ELF-1 (cell line): ENCODE data around the gene RPS6KB2.
"Not testable (repeated sequence)": the region's sequence is repeated elsewhere in the genome, so short reads cannot be mapped to it uniquely, and the experiment has no call there.

Experiments
- DNase-seq: peaks from one replicate; pipeline ENCODE4 v3.0.0-alpha.2; 2016; ENCODE audit warnings: low read depth, low spot score

Gene RPS6KB2

DNA sequence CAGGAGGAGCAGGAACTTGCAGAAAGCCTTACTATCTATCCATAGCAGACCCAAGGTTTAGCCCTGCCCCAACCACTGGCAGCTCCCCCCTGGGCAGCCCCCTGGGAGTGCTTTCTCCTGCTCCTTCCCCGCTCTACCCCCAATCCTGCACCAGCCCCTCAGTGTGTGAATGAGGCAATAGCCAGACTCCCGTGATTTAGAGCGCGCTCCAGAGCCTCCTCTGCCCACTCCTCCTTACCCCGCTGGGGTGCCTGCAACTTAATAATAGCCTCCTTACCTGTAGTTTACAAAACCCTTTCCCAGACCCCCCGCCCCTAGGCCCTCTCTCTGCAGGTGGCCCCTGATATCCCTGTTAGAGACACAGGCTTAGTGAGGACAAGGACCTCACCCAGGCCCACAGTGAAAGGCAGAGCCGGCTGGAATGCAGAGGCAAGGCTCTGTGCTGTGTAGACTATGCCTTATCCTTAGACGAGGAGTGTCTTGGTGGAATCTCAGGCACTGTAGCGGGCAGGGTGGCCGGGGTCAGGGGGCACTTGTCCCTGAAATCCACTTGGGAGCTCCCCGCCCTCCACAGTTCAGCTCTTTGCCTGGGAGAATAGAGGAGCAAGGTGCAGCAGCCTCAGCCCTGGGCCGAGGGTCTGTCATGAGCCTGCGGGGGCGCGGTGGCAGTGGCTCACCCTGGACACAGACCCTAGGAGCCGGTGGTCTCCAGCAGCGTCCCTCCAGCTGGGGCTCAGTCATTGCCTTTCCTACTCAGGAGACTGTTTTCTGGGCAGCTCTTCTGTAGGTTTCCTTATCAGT, 17.1 kb upstream of the RPS6KB2 start:
- no peak for DNase-seq

DNA sequence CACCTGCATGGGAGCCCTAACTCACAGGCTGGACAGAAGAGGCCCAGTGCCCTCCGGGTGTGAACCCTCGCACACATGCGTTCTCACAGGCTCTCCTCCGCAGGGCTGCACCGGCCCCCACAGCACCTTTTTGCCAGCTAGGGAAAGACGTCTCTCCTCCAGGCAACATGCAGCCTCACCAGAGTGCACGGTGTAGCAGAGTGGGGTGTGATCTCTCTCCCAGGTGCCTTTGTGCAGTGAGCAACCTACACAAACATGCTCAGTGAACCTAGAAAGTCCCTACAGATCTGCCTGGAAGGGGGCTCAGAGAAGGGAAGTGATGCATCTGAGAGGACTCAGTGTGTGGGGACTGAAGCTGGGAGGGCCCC, 16.5 kb upstream of the RPS6KB2 start:
- DNase-seq = no peak

DNA sequence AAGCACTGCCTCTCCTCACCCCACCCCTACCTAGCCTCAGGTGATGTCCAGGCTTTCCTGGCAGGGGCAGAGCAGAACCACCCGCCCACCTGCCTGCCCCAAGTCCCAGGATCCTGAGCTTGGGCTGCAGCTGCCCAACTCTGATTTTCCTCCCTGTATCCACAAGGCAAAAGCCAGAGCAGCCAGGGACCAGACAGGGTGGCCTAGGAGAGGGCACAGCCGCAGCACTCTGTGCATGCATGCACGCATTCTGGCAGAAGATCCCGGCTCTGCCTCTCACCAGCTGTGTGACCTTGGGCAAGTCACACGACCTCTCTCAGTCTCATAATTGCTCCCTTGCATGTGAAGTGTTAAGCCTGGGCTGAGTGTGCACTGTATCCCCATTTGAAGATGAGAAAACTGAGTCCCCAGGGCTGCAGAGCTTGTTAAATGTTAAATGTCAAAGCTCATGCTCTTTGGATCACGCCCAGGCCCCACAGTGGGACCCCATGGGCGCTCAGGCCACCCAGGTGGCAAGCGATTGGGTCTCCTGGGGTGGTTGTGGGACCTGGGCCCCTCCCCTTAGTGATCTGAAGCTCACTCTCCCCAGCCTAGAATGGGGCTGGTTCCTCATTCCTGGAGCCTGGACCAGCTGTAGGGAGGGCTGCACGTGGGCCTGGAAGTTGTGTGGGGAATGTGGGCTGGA, 15.7 kb upstream of the RPS6KB2 start:
- DNase-seq = no peak

DNA sequence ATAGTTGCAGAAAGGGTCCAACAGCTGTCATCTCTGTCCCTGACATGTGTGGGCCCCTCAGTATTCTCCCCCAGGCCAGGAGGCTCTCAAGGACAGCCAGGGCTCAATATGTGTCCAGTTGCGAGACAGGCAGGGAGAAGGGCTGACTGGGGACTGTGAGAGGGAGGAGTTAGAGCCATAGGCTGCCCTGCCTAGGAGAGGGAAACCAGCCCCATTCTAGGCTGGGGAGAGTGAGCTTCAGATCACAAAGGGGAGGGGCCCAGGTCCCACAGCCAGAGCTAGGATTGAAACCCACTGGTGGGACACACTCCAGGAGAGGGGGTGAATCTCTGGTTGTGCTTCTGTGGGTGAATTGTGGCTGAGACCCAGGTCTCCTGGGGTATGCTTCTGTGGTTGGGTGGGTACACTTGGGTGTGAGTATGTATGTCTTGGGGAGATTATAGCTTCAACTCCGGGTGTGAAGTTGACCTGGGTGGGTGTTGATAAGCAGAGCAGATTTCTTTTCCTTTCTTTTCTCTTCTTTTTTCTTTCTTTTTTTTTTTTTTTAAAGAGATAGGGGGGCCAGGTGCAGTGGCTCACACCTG, 14.9 kb upstream of the RPS6KB2 start:
- DNase-seq = no peak

DNA sequence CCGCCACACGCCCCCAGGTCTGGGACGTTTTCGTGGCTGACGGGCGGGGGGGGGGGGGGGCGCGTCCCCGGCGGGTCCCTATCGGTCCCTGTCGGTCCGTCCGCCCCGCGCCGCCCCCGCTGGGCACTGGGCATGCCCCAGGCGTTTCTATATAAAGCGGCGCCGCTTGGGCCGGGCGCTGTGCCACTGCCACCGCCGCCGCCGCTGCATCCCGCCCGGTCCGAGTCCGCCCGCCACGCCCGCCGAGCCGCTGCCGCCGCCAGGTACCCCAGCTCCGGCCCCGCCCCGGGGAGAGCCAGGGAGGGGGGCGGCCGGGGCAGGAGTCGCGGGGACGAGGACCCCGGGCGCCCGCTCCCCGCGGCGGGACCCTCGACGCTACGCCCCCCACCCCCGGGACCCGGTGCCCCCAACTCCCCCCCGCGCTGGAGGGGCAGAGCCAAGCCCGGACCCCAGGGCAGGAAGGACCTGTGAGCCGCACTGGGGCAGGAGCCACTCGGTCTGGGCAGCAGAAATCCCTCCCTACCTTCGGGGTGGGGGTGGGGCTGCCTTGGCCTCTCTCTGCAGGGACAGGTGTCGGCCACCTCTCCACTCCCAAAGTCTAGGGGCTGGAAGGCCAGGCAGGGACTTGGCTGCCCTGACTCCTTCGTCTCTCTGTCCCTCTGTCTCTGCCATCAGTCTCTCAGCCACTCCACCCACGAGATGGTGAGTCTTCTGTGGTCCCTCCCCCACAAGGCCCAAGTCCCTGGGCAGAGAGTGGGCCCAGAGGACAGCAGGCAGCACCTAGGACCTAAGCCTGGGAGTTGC, 12.6 kb upstream of the RPS6KB2 start, which contains the start of gene CARNS1:
TSS of gene CARNS1 (plus strand) at position 178 of the 804 bp plus-strand sequence. CDS start at position 700, 522 bp downstream.
- no peak for DNase-seq

DNA sequence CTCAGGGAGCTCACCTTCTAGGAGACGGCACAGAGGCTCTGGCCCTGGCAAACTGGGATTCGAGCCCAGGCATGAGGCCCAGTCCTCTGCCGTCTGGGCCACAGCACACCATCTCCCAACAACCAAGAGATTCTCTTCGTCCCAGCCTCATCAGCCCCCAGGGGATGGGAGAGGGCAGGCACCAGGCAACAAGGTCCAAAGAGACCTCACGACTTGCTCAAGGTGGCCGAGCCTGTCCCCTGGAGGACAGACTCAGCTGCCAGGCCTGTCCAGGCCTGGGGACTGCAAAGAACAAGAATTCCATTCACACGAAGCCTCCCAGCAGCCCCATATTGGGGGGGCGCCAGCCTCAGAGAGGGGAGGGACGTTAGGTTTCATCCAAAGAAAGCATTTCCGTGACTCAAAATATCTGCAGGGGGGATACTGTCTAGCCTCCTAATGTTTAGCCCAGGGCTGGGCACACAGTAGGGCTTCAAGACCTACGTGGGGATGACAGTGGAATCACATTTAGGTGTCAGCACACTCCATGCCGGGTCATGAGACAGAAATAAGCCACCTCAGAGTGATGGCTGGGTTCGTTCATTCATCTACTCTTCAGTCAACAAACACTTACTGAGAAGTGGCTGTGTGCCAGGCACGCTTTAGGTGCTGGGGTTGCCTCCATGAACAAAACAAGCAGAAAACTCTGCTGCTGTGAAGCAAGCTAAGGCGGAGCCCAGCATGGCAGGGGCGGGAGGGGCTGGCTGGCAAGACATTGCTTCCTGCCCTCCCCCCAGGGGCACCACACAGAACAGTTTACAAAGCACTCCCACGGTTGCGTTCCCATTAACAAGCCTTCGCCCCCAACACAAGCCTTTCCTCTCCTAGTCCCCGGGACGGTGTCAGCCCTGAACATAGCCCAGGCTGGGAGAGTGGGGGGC, 11.6 kb upstream of the RPS6KB2 start:
- no peak for DNase-seq

DNA sequence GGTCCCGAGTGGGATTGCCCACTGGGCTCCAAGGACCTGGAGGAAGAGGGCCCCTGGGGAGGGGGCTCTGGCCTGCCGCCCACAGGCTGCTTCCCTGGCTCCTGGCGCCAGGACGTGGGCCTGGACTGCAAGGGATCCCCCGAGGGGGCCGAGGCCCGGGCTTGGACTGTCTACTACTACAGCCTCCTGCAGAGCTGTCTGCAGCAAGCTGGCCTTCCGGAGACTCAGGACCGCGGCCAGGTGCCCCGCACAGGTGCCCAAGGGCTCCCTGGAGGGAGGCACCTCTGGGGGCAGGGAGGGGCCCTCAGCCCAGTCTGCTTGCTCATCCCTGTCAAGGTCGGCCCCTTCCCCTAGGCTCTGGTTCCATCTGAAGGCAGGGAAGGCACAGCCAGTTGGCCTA, 10.9 kb upstream of the RPS6KB2 start:
- no peak for DNase-seq

DNA sequence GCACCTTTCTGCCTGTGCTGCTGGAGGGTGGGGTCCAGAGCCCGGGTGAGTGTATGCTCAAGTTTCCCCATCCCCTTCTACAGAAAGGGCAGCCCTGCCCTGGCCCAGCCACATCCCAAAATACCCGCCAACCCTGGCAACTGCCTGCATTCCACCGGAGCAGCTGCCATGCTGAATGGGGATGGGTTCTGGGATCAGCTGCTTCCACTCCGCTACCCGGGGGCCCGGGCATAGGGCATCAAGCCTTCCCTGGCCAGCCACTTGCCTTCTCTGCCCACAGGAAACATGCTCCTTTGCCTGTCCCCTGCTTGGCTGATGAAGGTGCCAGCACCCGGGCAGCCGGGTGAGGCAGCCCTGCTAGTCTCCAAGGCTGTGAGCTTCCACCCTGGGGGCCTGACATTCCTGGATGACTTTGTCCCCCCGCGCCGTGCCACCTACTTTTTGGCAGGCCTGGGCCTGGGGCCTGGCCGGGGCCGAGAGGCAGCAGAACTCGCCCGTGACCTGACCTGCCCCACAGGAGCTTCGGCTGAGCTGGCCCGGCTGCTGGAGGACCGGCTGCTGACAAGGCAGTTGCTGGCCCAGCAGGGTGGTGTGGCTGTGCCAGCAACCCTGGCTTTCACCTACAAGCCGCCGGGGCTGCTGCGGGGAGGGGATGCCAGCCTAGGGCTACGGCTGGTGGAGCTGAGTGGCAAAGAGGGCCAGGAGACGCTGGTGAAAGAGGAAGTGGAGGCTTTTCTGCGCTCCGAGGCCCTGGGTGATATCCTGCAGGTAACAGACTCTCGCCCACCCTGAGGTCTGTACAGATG, 9.6 kb upstream of the RPS6KB2 start:
- DNase-seq = no peak

DNA sequence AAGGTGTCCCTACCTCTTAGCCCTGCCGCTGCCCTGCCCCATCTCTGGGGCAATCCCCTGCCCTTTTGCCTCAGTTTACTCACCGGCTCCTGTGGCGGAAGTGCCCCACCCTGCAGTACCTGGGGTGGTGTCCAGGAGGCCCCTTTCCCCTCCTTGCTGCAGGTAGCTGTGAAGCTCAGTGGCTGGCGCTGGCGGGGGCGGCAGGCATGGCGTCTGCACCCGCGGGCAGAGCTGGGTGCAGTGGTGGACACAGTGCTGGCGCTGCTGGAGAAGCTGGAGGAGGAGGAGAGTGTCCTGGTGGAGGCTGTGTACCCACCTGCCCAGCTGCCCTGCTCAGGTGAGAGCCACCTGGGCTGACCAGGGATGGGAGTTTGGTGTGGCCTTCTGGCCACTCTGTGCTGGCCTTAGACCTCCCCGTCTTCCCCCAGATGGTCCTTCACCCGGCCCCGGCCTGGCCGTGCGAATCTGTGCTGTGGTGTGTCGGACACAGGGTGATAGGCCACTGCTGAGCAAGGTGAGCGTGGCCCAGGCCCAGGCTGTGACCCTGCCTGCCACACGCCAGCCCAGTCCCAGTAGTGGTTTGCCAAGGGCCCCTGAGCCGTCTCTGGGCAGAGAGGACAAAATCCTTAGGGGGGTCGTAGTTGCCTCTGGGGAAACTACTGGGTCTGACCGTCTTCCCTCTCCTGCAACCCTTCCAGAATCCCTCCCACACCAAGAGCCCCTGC, 8.8 kb upstream of the RPS6KB2 start:
- DNase-seq = no peak

DNA sequence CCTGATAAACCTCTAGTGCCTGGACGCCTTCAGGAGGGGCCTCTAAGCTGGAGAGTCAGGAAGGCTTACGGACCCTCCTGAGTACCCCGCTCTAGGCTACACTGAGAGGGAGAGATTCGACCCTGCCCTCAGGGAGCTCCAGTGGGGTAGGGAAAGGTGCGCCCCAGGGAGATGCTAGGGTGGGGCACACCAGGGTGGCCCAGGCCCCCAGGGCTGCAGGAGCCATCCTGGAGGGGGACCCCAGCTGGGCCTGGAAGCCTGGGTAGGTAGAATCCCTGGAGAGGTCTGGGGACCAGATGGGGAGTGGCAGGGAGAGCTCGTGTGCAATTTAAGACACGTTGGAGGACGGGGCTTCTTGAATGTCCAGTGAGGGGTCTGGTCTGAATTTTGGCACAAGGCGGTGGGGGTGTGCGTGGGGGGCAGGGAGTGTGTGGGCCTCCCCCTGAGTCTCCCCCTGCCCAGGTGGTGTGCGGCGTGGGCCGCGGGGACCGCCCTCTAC, 8.1 kb upstream of the RPS6KB2 start:
- DNase-seq = no peak

DNA sequence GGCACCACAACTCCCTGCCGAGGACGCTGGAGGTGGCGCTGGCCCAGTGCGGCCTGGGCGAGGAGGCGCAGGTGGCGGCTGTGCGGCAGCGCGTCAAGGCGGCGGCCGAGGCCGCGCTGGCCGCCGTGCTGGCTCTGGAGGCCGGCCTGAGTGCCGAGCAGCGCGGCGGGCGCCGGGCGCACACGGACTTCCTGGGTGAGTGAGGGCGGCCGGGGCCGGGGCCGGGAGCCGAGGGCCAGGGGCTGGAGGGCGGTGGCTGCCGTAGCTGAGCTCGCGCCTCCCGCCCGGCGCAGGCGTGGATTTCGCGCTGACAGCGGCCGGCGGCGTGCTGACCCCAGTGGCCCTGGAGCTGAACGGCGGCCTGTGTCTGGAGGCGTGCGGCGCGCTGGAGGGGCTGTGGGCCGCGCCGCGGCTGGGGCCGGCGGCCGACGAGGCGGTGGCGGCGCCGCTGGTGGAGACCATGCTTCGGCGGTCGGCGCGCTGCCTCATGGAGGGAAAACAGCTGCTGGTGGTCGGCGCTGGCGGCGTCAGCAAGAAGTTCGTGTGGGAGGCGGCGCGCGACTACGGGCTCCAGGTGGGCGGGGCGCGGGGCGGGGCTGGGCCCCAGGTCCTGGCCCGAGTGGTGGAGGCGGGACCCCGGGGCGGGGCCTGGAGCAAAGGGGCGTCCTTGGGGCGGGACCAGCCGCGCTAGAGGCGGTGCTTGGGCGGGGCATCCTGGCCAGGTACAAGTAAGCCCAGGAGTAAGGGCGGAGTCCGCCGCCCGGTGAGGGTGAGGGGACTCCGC, 7.5 kb upstream of the RPS6KB2 start:
- peak; percentile 94 for DNase-seq

DNA sequence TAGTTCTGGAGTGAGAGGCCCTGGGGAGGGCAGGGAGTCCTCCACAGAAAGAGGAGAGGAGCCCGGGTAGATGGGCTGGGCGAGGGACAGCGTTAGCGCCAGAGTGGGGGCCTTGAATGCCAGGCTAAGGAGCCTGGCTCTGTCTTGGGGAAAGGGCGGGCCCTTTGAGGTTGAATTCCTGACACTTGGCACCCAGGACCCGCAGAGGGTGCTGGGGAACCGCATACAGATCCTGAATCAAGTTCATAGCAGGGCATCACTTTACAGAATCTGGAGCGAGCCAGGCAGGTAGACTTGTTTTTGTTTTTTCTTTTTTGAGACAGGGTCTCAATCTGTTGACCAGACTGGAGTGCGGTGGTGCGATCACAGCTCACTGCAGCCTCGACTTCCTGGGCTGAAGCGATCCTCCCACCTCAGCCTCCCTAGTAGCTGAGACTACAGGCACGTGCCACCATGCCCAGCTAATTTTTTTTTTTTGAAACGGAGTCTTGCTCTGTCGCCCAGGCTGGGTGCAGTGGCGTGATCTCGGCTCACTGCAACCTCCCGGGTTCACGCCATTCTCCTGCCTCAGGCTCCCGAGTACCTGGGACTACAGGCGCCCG, 6.8 kb upstream of the RPS6KB2 start:
- DNase-seq = no peak

DNA sequence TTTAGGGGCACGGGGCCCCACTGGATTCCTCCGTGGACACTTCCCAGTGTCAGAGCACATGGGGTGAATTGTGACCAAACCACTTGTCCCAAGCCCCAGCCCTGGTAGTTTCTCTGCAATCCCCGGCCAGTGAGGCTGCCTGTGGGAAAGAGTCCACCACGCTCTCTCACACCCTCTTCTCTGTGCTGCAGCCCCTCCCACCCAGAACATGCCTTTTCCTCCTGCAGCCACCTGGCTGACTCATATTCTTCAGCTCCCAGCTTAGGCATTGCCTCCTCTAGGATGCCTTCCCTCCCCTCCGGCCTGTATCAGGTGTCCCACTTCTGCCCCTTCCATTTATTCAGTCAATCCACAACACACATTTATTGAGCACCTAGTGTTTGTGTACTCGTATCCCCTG, 5.4 kb upstream of the RPS6KB2 start:
- no peak for DNase-seq

DNA sequence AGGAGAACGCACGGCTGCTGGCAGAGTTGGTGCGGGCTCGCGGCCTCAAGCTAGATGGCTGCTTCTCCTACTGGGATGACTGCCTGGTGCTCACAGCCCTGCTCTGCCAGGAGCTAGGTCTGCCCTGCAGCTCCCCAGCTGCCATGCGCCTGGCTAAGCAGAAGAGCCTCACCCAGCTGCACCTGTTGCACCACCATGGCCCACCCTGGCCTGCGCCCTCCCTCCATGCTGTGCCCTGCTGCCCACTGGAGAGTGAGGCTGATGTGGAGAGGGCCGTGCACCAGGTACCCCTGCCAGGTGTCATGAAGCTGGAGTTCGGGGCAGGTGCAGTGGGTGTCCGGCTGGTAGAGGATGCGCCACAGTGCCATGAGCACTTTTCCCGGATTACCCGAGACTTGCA, 4.8 kb upstream of the RPS6KB2 start:
- DNase-seq = no peak

DNA sequence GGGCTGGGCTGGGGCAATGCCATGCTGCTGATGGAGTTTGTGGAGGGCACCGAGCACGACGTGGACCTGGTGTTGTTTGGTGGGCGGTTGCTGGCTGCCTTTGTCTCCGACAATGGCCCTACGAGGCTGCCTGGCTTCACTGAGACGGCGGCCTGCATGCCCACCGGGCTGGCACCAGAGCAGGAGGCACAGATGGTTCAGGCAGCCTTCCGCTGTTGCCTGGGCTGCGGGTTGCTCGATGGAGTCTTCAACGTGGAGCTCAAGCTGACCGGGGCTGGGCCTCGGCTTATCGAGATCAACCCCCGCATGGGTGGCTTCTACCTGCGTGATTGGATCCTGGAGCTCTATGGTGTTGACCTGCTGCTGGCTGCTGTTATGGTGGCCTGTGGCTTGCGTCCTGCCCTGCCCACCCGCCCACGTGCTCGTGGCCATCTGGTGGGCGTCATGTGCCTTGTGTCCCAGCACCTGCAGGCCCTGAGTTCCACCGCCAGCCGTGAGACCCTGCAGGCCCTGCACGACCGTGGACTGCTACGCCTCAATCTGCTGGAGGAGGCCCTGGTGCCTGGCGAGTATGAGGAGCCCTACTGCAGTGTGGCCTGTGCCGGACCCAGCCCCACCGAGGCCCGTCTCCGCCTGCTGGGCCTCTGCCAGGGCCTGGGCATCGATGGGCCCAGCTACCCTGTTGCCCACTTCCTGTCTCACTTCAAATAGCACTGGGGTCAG, 4.2 kb upstream of the RPS6KB2 start:
- no peak for DNase-seq

DNA sequence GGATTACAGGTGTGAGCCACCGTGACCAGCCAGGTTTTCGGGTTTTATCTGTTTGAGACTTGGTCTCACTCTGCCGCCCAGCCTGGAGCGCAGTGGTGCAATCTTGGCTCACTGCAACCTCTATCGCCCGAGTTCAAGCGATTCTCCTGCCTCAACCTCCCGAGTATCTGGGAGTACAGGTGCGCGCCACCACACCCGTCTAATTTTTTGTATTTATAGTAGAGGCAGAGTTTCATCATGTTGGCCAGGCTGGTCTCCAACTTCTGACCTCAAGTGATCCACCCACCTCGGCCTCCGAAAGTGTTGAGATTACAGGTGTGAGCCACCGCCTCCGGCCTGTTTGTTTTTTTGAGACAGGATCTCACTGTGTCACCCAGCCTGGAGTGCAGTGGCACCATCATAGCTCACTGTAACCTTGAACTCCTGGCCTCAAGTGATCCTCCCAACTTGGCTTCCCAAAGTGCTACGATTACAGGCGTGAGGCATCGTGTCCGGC, 882 bp upstream of the RPS6KB2 start:
- not testable (repeated sequence) for DNase-seq

DNA sequence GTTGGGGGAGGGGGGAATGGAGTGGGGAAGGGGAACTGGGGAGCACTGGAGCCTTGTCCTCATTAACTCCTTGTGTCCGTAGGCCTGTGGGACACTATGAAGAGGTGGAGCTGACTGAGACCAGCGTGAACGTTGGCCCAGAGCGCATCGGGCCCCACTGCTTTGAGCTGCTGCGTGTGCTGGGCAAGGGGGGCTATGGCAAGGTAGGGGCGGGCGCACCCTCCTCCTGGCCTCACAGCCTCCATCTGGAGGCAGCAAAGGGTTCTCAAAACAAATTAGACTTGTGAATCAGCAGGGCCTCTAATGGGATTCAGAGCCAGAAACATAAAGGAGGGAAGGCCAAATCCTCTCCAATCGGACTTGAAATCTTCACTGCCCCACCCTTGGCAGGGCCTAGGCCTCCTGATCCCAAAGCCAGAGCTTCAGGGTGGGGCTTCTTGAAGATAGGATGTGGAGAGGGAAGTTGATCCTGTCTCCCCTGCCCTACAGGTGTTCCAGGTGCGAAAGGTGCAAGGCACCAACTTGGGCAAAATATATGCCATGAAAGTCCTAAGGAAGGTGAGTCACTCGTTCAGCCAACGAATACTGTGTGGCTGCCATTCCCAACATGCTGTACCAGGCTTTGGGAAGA, 859 bp downstream of the RPS6KB2 start:
- no peak for DNase-seq
